H1 (cell line): ENCODE results near the gene SLC4A9. TPM values are rescaled to one million over a fixed set of nuclear protein-coding genes. Genes with fewer than 3 reads are reported as not detected.

Experiments
- CTCF ChIA-PET: fragments of 300-600 bp; sonication (Branson Sonifier 250); formaldehyde crosslinking; loops from one replicate; lab custom pipeline; 2021; ENCODE audit not compliant: partially characterized antibody; lab: Charles Lee
- POLR2A ChIA-PET: fragments of 300-600 bp; sonication (Branson Sonifier 250); formaldehyde crosslinking; loops from one replicate; lab custom pipeline; 2021; ENCODE audit warnings: inconsistent platforms; ENCODE audit not compliant: partially characterized antibody; lab: Charles Lee
- DNase-seq, 2 experiments: peaks; one replicate each; pipeline versions ENCODE4 v3.0.0 to v3.0.0-alpha.2; 2010 to 2022; ENCODE audit warnings: low spot score in 2 of 2, low read depth in 1 of 2, mixed read lengths in 1 of 2
- FAIRE-seq: peaks from 2 replicates; lab custom pipeline; 2011; peaks lifted over from hg19 to GRCh38; lab: Jason Lieb, UNC
- H2AFZ ChIP-seq: 2 replicates; pipeline ENCODE4 v1.8.1; 2012; ENCODE audit warnings: low read length, inconsistent platforms
- H2AK5ac ChIP-seq: 2 replicates; pipeline ENCODE4 v1.6.1; 2013; ENCODE audit warnings: low read depth, low read length
- H2BK120ac ChIP-seq: replicated peaks from 2 replicates; pipeline ENCODE3; 2013; ENCODE audit warnings: low read depth, low read length, inconsistent platforms
- H2BK12ac ChIP-seq: 2 replicates; pipeline ENCODE4 v1.6.1; 2013; ENCODE audit warnings: low read depth, low read length
- H2BK15ac ChIP-seq: 2 replicates; pipeline ENCODE4 v1.6.1; 2013; ENCODE audit warnings: low read length
- H2BK20ac ChIP-seq: 2 replicates; pipeline ENCODE4 v1.6.1; 2013; ENCODE audit warnings: low read length
- H2BK5ac ChIP-seq: 2 replicates; pipeline ENCODE4 v1.6.1; 2013; ENCODE audit warnings: low read depth, low read length
- H3K14ac ChIP-seq: 2 replicates; pipeline ENCODE4 v1.6.1; 2013; ENCODE audit warnings: inconsistent platforms; ENCODE audit not compliant: insufficient read length
- H3K18ac ChIP-seq: 2 replicates; pipeline ENCODE4 v1.6.1; 2013; ENCODE audit warnings: low read length; ENCODE audit errors: extremely low read depth
- H3K23ac ChIP-seq: 2 replicates; pipeline ENCODE4 v1.6.1; 2013; ENCODE audit warnings: inconsistent platforms; ENCODE audit not compliant: insufficient read length
- H3K23me2 ChIP-seq: 2 replicates; pipeline ENCODE4 v1.6.1; 2013; ENCODE audit warnings: low read depth, low read length
- H3K27ac ChIP-seq: 2 replicates; pipeline ENCODE4 v1.6.1; 2011; ENCODE audit warnings: low read depth, low read length, inconsistent platforms
- H3K27me3 ChIP-seq, 4 experiments: replicated peaks in 1 of 4; 1 replicate in 1 of 4; 2 replicates in 3 of 4; pipeline versions ENCODE4 v1.6.1 to v1.8.1; 2011 to 2013; ENCODE audit warnings: low read length in 3 of 4, mild to moderate bottlenecking in 3 of 4, inconsistent platforms in 2 of 4, mixed read lengths in 2 of 4, moderate library complexity in 1 of 4; ENCODE audit not compliant: control insufficient read depth in 3 of 4, insufficient read depth in 3 of 4; ENCODE audit errors: extremely low read depth in 1 of 4
- H3K36me3 ChIP-seq, 4 experiments: 2 replicates each; pipeline versions ENCODE4 v1.6.1 to v1.8.1; 2011 to 2013; ENCODE audit warnings: mild to moderate bottlenecking in 4 of 4, low read length in 3 of 4, moderate library complexity in 2 of 4, control low read depth in 1 of 4, inconsistent platforms in 1 of 4; ENCODE audit not compliant: insufficient read depth in 4 of 4, control insufficient read depth in 2 of 4
- H3K4ac ChIP-seq: replicated peaks from 2 replicates; pipeline ENCODE3; 2013; ENCODE audit warnings: low read length, low read depth, mixed read lengths, inconsistent platforms; ENCODE audit not compliant: insufficient read length
- H3K4me1 ChIP-seq, 4 experiments: replicated peaks in 1 of 4; 1 replicate in 1 of 4; 2 replicates in 3 of 4; pipeline versions ENCODE4 v1.6.1 to v1.8.1; 2011 to 2013; ENCODE audit warnings: low read length in 3 of 4, inconsistent platforms in 2 of 4, mixed read lengths in 1 of 4; ENCODE audit not compliant: insufficient read depth in 4 of 4, control insufficient read depth in 3 of 4
- H3K4me2 ChIP-seq, 2 experiments: 2 replicates each; pipeline versions ENCODE4 v1.6.1 to v1.8.1; 2011 to 2013; ENCODE audit warnings: low read depth in 2 of 2, low read length in 2 of 2, control low read depth in 1 of 2, inconsistent platforms in 1 of 2, mild to moderate bottlenecking in 1 of 2; ENCODE audit not compliant: insufficient read depth in 1 of 2
- H3K4me3 ChIP-seq, 4 experiments: fragments of 200-600, 300-600 bp in 1 of 4; sonication (generic), shearing (Covaris generic), sonication (Bioruptor Twin) in 1 of 4; 2 replicates each; pipeline versions ENCODE4 v1.5.1 to v1.8.1; 2011 to 2016; ENCODE audit warnings: low read length in 4 of 4, low read depth in 3 of 4, control low read depth in 2 of 4, inconsistent platforms in 2 of 4, mild to moderate bottlenecking in 2 of 4, mixed read lengths in 1 of 4, moderate library complexity in 1 of 4; ENCODE audit not compliant: insufficient read depth in 2 of 4; ENCODE audit errors: extremely low read depth in 1 of 4
- H3K56ac ChIP-seq: replicated peaks from 2 replicates; pipeline ENCODE3; 2013; ENCODE audit warnings: low read depth, mild to moderate bottlenecking, mixed read lengths, low read length, inconsistent platforms; ENCODE audit not compliant: insufficient read length
- H3K79me1 ChIP-seq: 2 replicates; pipeline ENCODE4 v1.6.1; 2013; ENCODE audit warnings: low read depth, low read length, control low read depth
- H3K79me2 ChIP-seq, 2 experiments: 2 replicates each; pipeline versions ENCODE4 v1.6.1 to v1.8.1; 2012 to 2013; ENCODE audit warnings: low read length in 2 of 2, mild to moderate bottlenecking in 2 of 2, inconsistent platforms in 1 of 2; ENCODE audit not compliant: insufficient read depth in 2 of 2, control insufficient read depth in 1 of 2
- H3K9ac ChIP-seq, 4 experiments: replicated peaks in 1 of 4; 1 replicate in 1 of 4; 2 replicates in 3 of 4; pipeline versions ENCODE4 v1.6.1 to v1.8.1; 2011 to 2013; ENCODE audit warnings: low read depth in 3 of 4, low read length in 3 of 4, control low read depth in 2 of 4, mild to moderate bottlenecking in 2 of 4, moderate library complexity in 2 of 4, inconsistent platforms in 1 of 4; ENCODE audit errors: extremely low read depth in 1 of 4
- H3K9me3 ChIP-seq, 2 experiments: 2 replicates each; pipeline versions ENCODE4 v1.6.1 to v1.8.1; 2012 to 2013; ENCODE audit warnings: mild to moderate bottlenecking in 2 of 2, moderate library complexity in 2 of 2, control low read depth in 1 of 2, inconsistent platforms in 1 of 2, low read depth in 1 of 2, low read length in 1 of 2, mixed read lengths in 1 of 2; ENCODE audit not compliant: insufficient read depth in 2 of 2
- H4K20me1 ChIP-seq, 2 experiments: replicated peaks in 1 of 2; 2 replicates each; pipeline versions ENCODE3 to v1.8.1; 2011 to 2013; ENCODE audit warnings: inconsistent platforms in 2 of 2, low read length in 2 of 2, mild to moderate bottlenecking in 1 of 2; ENCODE audit not compliant: insufficient read depth in 2 of 2, control insufficient read depth in 1 of 2
- H4K5ac ChIP-seq: 2 replicates; pipeline ENCODE4 v1.6.1; 2013; ENCODE audit warnings: low read length, low read depth, mixed read lengths, inconsistent platforms; ENCODE audit not compliant: insufficient read length
- H4K8ac ChIP-seq: 2 replicates; pipeline ENCODE4 v1.8.0; 2013; ENCODE audit warnings: mild to moderate bottlenecking, moderate library complexity, low read length, inconsistent platforms; ENCODE audit not compliant: insufficient read depth; ENCODE audit errors: extremely low read depth
- H4K91ac ChIP-seq: replicated peaks from 2 replicates; pipeline ENCODE3; 2013; ENCODE audit warnings: low read length, mixed read lengths, inconsistent platforms; ENCODE audit not compliant: insufficient read length
- EGR1 ChIP-seq: IDR thresholded peaks from 2 replicates; pipeline ENCODE4 v1.6.1; 2011; ENCODE audit warnings: low read depth, low read length, borderline replicate concordance
- EZH2 ChIP-seq: fragments of 200-600 bp; sonication (generic); IDR thresholded peaks from 2 replicates; pipeline ENCODE4 v1.7.1; 2012; ENCODE audit warnings: low read depth, mild to moderate bottlenecking, moderate library complexity, low read length, inconsistent platforms; ENCODE audit not compliant: severe bottlenecking
- ZNF274 ChIP-seq: IDR thresholded peaks from 2 replicates; pipeline ENCODE4 v1.7.0; 2012; ENCODE audit warnings: low read length, borderline replicate concordance; ENCODE audit errors: extremely low read depth
- WGBS, 2 experiments: shearing (Covaris generic) in 1 of 2; methylation state at CpG; one replicate each; pipeline versions ENCODE4 v1.1.6 to v1.1.7; 2013 to 2015; ENCODE audit warnings: low lambda C conversion rate in 2 of 2, mixed read lengths in 2 of 2, inconsistent platforms in 1 of 2, low coverage in 1 of 2, missing lambda C conversion rate in 1 of 2; ENCODE audit not compliant: insufficient replicate concordance in 2 of 2, insufficient coverage in 1 of 2, insufficient read length in 1 of 2; ENCODE audit errors: extremely low coverage in 1 of 2, missing lambda C conversion rate in 1 of 2; 5-methylcytosine and 5-hydroxymethylcytosine counted together
- polyA plus RNA-seq, 7 experiments: library from polyadenylated mRNA; depleted of rRNA in 3 of 7; stranded (reverse) in 5 of 7; unstranded in 2 of 7; fragments of >200 nt in 5 of 7; fragments of 200-250 nt in 2 of 7; gene quantifications; 1 replicate in 5 of 7; 2 replicates in 1 of 7; 4 replicates in 1 of 7; pipeline versions ENCODE4 v1.2.1 to v1.2.3, GENCODE V29; 2011 to 2013; ENCODE audit warnings: missing spikeins in 2 of 7, mixed read lengths in 2 of 7
- total RNA-seq: library from RNA; stranded (reverse); fragmentation: NEBNext Ultra II Directional; extraction: Animal tissue kit (Norgen Biotek cat#: 25700); gene quantifications from 2 replicates; pipeline ENCODE4 v1.2.1, GENCODE V29; 2021

SLC4A9 gene
- total and polyA plus RNA-seq, 2 of the 8 experiments (the other 6 are each of a cell fraction or from before 2014, with no cell fraction given) = 0.15 to 0.28 TPM

DNA sequence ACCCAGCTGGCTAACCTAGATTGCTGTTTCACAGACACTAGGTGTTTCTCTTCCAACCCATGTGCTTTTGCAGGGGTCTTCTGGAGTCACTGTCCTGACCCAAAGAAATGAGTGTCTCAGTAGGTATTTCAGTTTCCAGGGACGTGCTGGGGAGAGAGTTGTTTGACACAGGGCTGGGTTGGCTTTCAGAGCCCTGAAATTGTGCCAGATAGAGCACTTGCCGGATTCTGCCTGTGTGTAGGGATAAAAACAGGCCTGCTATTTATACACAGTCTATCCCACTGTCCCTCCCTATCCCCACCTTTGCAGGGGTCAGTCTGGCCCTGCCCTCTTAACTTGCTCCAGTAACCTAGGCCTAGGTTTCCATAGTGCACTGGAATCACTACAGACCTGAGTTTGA, 12.6 kb upstream of the SLC4A9 start:
- FAIRE-seq (no peak), DNase-seq (no peak)
- H2BK20ac ChIP-seq = no peak overlapping the region
- peaks cover 4% of the 10 kb centered on the region for H3K23me2 ChIP-seq
- peak overlapping the region in 1 of 4 experiments; percentile 84; a peak in 4 of 8 replicates for H3K4me3 ChIP-seq
- no peak overlapping the region for H4K8ac ChIP-seq
- H2BK15ac ChIP-seq = no peak overlapping the region
- ChIA-PET POLR2A (interaction anchor here (1.2 to 4.6 kb wide), 10 partner anchors 11 to 104 kb away, joined by 3 to 64 read pairs (median 12); partner anchors contain the start of gene ANKHD1), CTCF (interaction anchor here (0.6 to 15.0 kb wide), 19 partner anchors 8 to 251 kb away, joined by 3 to 676 read pairs (median 7); partner anchors contain the start of genes PFDN1 and SLC4A9)
- H3K4ac ChIP-seq = no peak overlapping the region
- WGBS, 2 experiments = 83% methylated on average over 2 of the region's 2 CpGs; no CpG with 5 or more reads in 1 of the 2 experiments
- no peaks in the 10 kb centered on the region for H3K79me2 ChIP-seq
- H2BK12ac ChIP-seq = no peak overlapping the region
- H3K23ac ChIP-seq = no peak overlapping the region
- no peak overlapping the region for H3K27ac ChIP-seq
- H3K14ac ChIP-seq = no peak overlapping the region
- no peak overlapping the region for H3K56ac ChIP-seq
- no peaks in the 10 kb centered on the region; a peak in 1 of 8 replicates for H3K36me3 ChIP-seq
- H2BK5ac ChIP-seq = no peak overlapping the region
- no peak overlapping the region for H2BK120ac ChIP-seq
- no peak overlapping the region for H3K9ac ChIP-seq
- no peak overlapping the region for H4K5ac ChIP-seq
- H3K4me1 ChIP-seq = peaks cover 0 to 16% (median 6%) of the 10 kb centered on the region in 4 experiments; a peak in 5 of 7 replicates
- H3K18ac ChIP-seq = no peak overlapping the region
- H2AFZ ChIP-seq = peak overlapping the region; percentile 70; the same call in 1 of the 2 replicates
- H3K27me3 ChIP-seq = peaks cover 0 to 11% (median 5%) of the 10 kb centered on the region in 4 experiments; a peak in 6 of 7 replicates
- H3K9me3 ChIP-seq = no peaks in the 10 kb centered on the region
- H3K4me2 ChIP-seq = peak overlapping the region; percentile 55 to 67; a peak in 3 of 4 replicates
- H2AK5ac ChIP-seq = no peak overlapping the region
- H3K79me1 ChIP-seq = no peaks in the 10 kb centered on the region; the same call in 1 of the 2 replicates
- no peak overlapping the region for H4K91ac ChIP-seq
- H4K20me1 ChIP-seq = peaks cover 0 to 4% of the 10 kb centered on the region in 2 experiments
- peak; percentile 5 for TF ChIP-seq EZH2
- no peak for TF ChIP-seq EGR1
- TF ChIP-seq ZNF274 = no peak
